Measurements from ENCODE around the gene ZSCAN10. TPM values are rescaled to one million over a fixed set of nuclear protein-coding genes. Genes with fewer than 3 reads are reported as not detected.

Gene ZSCAN10
- total and polyA plus RNA-seq, 9 of the 15 experiments (the other 6 are each of a cell fraction or from before 2014, with no cell fraction given) = 0.22 TPM; not detected in 8

- no peak for TF ChIP-seq SNIP1 (IDR thresholded peaks at IDR 0.05; ENCODE audit: low read depth)
- TF ChIP-seq MCM3 (IDR thresholded peaks at IDR 0.05) = no peak
- TF ChIP-seq KLF1 (tag; IDR thresholded peaks at IDR 0.05) = no peak
- TF ChIP-seq TFAP4 (CRISPR knock-in tag; IDR thresholded peaks at IDR 0.05; ENCODE audit: borderline replicate concordance) = no peak
- TF ChIP-seq ZNF354B (CRISPR knock-in tag; IDR thresholded peaks at IDR 0.05) = no peak
- no peak for TF ChIP-seq PHF21A (IDR thresholded peaks at IDR 0.05; ENCODE audit: borderline replicate concordance, low read depth)
- no peak for TF ChIP-seq KDM5B (IDR thresholded peaks at IDR 0.05; ENCODE audit: insufficient replicate concordance, low read depth, low read length)
- no peak for TF ChIP-seq ZFP30 (CRISPR knock-in tag; IDR thresholded peaks at IDR 0.05; ENCODE audit: borderline replicate concordance)
- no peak for TF ChIP-seq TSC22D4 (tag; IDR thresholded peaks at IDR 0.05)
- TF ChIP-seq CHD4 (IDR thresholded peaks at IDR 0.05; ENCODE audit: insufficient read depth, insufficient replicate concordance, low read depth, low read length, poor library complexity, severe bottlenecking) = no peak
- TF ChIP-seq NCOA2 (IDR thresholded peaks at IDR 0.05; ENCODE audit: partially characterized antibody in 2 of 2) = no peak
- TF ChIP-seq MIER1 (IDR thresholded peaks at IDR 0.05; ENCODE audit: low read depth) = no peak
- no peak for TF ChIP-seq TOE1 (IDR thresholded peaks at IDR 0.05; ENCODE audit: borderline replicate concordance)
- no peak for TF ChIP-seq TOE1 (CRISPR knock-in tag; IDR thresholded peaks at IDR 0.05; ENCODE audit: borderline replicate concordance, low read depth)
Measured at GRCh38 chr16:3068487-3068886, 30.6 kb downstream of the ZSCAN10 start (continued).
